HepG2 (cell line): Measurements from ENCODE around the gene UQCRC1. TPM values are rescaled to one million over a fixed set of nuclear protein-coding genes. Genes with fewer than 3 reads are reported as not detected.

Experiments
- ARNTL ChIP-seq: sonication (generic); formaldehyde crosslinking; IDR thresholded peaks from 2 replicates; pipeline ENCODE4 v1.4.0; 2020; ENCODE audit warnings: mild to moderate bottlenecking, missing genetic modification reagents
- CREM ChIP-seq, 2 experiments: sonication (generic) in 1 of 2; formaldehyde crosslinking in 1 of 2; IDR thresholded peaks; 2 replicates each; pipeline versions ENCODE4 v1.4.0 to v1.6.1; 2016 to 2020; ENCODE audit warnings: antibody characterized with exemption in 1 of 2, mild to moderate bottlenecking in 1 of 2, missing genetic modification reagents in 1 of 2
- ESRRA ChIP-seq: sonication (generic); formaldehyde crosslinking; IDR thresholded peaks from 2 replicates; pipeline ENCODE4 v1.5.1; 2020; ENCODE audit warnings: mild to moderate bottlenecking, low read depth, missing genetic modification reagents
- FOXO1 ChIP-seq: sonication (generic); formaldehyde crosslinking; IDR thresholded peaks from 2 replicates; pipeline ENCODE4 v1.4.0; 2020; ENCODE audit warnings: missing genetic modification reagents
- JUNB ChIP-seq: sonication (generic); formaldehyde crosslinking; IDR thresholded peaks from 2 replicates; pipeline ENCODE4 v1.8.0; 2022; ENCODE audit warnings: missing genetic modification reagents, mild to moderate bottlenecking, borderline replicate concordance
- MXI1 ChIP-seq: IDR thresholded peaks from 3 replicates; pipeline ENCODE4 v1.6.1; 2012; ENCODE audit warnings: low read depth, low read length, inconsistent platforms, borderline replicate concordance
- NCOR1 ChIP-seq: fragments of 200-600 bp; sonication (generic); IDR thresholded peaks from 2 replicates; pipeline ENCODE4 v1.7.0; 2017; ENCODE audit warnings: antibody characterized with exemption, low read length, borderline replicate concordance
- PAWR ChIP-seq: sonication (generic); formaldehyde crosslinking; IDR thresholded peaks from 2 replicates; pipeline ENCODE4 v1.4.0; 2020; ENCODE audit warnings: missing genetic modification reagents, mild to moderate bottlenecking, borderline replicate concordance
- PHF8 ChIP-seq: sonication (generic); formaldehyde crosslinking; IDR thresholded peaks from 2 replicates; pipeline ENCODE4 v1.5.0; 2020; ENCODE audit warnings: missing genetic modification reagents
- RELA ChIP-seq: sonication (generic); formaldehyde crosslinking; IDR thresholded peaks from 2 replicates; pipeline ENCODE4 v1.4.0; 2020; ENCODE audit warnings: missing genetic modification reagents
- SKIL ChIP-seq: sonication (generic); formaldehyde crosslinking; IDR thresholded peaks from 2 replicates; pipeline ENCODE4 v1.8.0; 2022; ENCODE audit warnings: missing genetic modification reagents, mild to moderate bottlenecking, moderate library complexity, borderline replicate concordance
- SMAD1 ChIP-seq: sonication (generic); formaldehyde crosslinking; IDR thresholded peaks from 2 replicates; pipeline ENCODE4 v1.4.0; 2020; ENCODE audit warnings: missing genetic modification reagents, low read depth, mild to moderate bottlenecking, borderline replicate concordance
- TCF12 ChIP-seq, 2 experiments: fragments of 450-650 bp in 1 of 2; sonication (generic) in 1 of 2; formaldehyde crosslinking in 1 of 2; IDR thresholded peaks; 2 replicates each; pipeline versions ENCODE4 v1.6.1 to v1.8.0; 2017 to 2022; ENCODE audit warnings: antibody characterized with exemption in 1 of 2, mild to moderate bottlenecking in 1 of 2, missing genetic modification reagents in 1 of 2, moderate library complexity in 1 of 2
- TEAD2 ChIP-seq: sonication (generic); formaldehyde crosslinking; IDR thresholded peaks from 2 replicates; pipeline ENCODE4 v1.9.0; 2021; ENCODE audit warnings: missing genetic modification reagents
- ZFP90 ChIP-seq: sonication (generic); formaldehyde crosslinking; IDR thresholded peaks from 2 replicates; pipeline ENCODE4 v1.8.0; 2022; ENCODE audit warnings: missing genetic modification reagents, mild to moderate bottlenecking, inconsistent platforms, borderline replicate concordance
- ZIK1 ChIP-seq: sonication (generic); formaldehyde crosslinking; IDR thresholded peaks from 2 replicates; pipeline ENCODE4 v1.5.0; 2020; ENCODE audit warnings: mild to moderate bottlenecking, low read depth, missing genetic modification reagents, borderline replicate concordance
- ZNF230 ChIP-seq: sonication (generic); formaldehyde crosslinking; IDR thresholded peaks from 2 replicates; pipeline ENCODE4 v1.4.0; 2020; ENCODE audit warnings: mild to moderate bottlenecking, missing genetic modification reagents
- ZSCAN12 ChIP-seq: sonication (generic); formaldehyde crosslinking; IDR thresholded peaks from 2 replicates; pipeline ENCODE4 v1.9.0; 2021; ENCODE audit warnings: mild to moderate bottlenecking, missing genetic modification reagents
- ZSCAN31 ChIP-seq: sonication (generic); formaldehyde crosslinking; IDR thresholded peaks from 2 replicates; pipeline ENCODE4 v1.5.0; 2020; ENCODE audit warnings: low read depth, mild to moderate bottlenecking, missing genetic modification reagents
- polyA plus RNA-seq, 8 experiments: library from polyadenylated mRNA; depleted of rRNA in 3 of 8; stranded (reverse) in 7 of 8; unstranded in 1 of 8; fragments of >200 nt; fragmentation: Illumina TruSeq in 4 of 8; extraction: Trizol in 4 of 8; gene quantifications; 2 replicates each; pipeline versions ENCODE4 v1.2.1 to v1.2.3, GENCODE V29; 2011 to 2016; ENCODE audit warnings: low read depth in 4 of 8, missing spikeins in 1 of 8, mixed read lengths in 1 of 8; ENCODE audit not compliant: insufficient read depth in 1 of 8
- total RNA-seq, 5 experiments: library from RNA; depleted of rRNA; stranded (reverse); fragments of >200 nt; fragmentation: Illumina TruSeq; extraction: Trizol; gene quantifications; 2 replicates each; pipeline ENCODE4 v1.2.3, GENCODE V29; 2016; ENCODE audit warnings: low read depth in 1 of 5
- TF ChIP-seq, protein P1 (sequence below): sonication (generic); formaldehyde crosslinking; conservative IDR thresholded peaks from 2 replicates; pipeline ENCODE4 v1.8.0; 2022; ENCODE audit warnings: missing genetic modification reagents
- TF ChIP-seq, protein P2 (sequence below): sonication (generic); formaldehyde crosslinking; IDR thresholded peaks from 2 replicates; pipeline ENCODE4 v1.8.1; 2023; ENCODE audit warnings: mild to moderate bottlenecking, missing genetic modification reagents, borderline replicate concordance
- TF ChIP-seq, protein P3 (sequence below): sonication (generic); formaldehyde crosslinking; conservative IDR thresholded peaks from 2 replicates; pipeline ENCODE4 v1.8.1; 2023; ENCODE audit warnings: missing genetic modification reagents

UQCRC1 gene
- total and polyA plus RNA-seq, 2 of the 13 experiments (the other 11 are each of a cell fraction or from before 2014, with no cell fraction given) = 316 to 680 TPM

DNA sequence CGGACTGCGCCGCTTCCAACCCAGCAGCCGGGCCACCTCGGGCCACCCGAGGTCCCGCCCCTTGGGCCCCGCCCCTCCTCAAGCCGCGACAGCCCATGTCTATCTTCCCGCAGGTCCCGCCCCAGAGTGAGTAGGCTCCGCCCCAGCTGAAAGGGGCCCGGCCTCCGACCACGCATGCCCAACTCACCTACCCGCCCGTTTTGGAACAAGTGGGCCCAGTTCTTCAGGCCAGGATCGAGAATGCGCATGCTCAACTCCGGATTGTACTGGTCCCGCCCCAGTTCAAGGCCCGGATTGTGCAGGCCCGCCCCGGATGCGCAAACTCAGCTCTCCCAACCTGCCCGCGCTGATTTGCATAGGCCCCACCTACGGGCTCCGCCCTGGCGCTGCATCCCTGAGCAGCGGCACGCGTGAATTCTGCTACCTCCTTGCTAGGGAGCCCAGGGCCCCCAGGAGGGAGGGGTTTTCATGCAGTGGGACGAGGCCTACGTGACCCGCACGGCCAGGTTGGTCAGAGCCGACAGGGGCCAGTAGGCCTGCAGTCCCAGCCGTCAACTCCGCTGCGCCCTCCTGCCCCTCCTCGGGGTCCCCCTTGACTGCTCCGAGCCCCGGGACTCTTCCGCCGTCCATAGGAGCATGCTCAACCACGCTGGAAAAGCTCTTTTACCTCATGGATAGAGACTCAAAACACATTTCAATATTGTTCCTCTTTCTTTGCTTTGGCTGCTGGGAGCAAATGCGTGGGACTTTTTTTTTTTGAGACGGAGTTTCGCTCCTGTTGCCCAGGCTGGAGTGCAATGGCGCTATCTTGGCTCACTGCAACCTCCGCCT, 52.4 kb downstream of the UQCRC1 start, which contains the start of gene PFKFB4 (continued):
- TF ChIP-seq, protein P1, sequence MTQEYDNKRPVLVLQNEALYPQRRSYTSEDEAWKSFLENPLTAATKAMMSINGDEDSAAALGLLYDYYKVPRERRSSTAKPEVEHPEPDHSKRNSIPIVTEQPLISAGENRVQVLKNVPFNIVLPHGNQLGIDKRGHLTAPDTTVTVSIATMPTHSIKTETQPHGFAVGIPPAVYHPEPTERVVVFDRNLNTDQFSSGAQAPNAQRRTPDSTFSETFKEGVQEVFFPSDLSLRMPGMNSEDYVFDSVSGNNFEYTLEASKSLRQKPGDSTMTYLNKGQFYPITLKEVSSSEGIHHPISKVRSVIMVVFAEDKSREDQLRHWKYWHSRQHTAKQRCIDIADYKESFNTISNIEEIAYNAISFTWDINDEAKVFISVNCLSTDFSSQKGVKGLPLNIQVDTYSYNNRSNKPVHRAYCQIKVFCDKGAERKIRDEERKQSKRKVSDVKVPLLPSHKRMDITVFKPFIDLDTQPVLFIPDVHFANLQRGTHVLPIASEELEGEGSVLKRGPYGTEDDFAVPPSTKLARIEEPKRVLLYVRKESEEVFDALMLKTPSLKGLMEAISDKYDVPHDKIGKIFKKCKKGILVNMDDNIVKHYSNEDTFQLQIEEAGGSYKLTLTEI (CRISPR knock-in tag) = no peak
- TF ChIP-seq ZSCAN31 (peak; percentile 96), SMAD1 (CRISPR knock-in tag) (no peak), FOXO1 (CRISPR knock-in tag) (peak; percentile 76), TCF12 (IDR thresholded peaks at IDR 0.05) (no peak), TCF12 (CRISPR knock-in tag; IDR thresholded peaks at IDR 0.05) (no peak), CREM (IDR thresholded peaks at IDR 0.05) (peak; percentile 67), CREM (CRISPR knock-in tag; IDR thresholded peaks at IDR 0.05) (no peak), ZNF230 (CRISPR knock-in tag) (peak; percentile 66; the same call in 1 of the 2 replicates), SKIL (peak; percentile 70; the same call in 1 of the 2 replicates), ZSCAN12 (0 out of 2 replicates have a peak, but pooled peaks have one; percentile 7), NCOR1 (no peak; the same call in 1 of the 2 replicates), PAWR (no peak), ZIK1 (CRISPR knock-in tag) (0 out of 2 replicates have a peak, but pooled peaks have one; percentile 56), PHF8 (CRISPR knock-in tag) (peak; percentile 62; the same call in 1 of the 2 replicates), TEAD2 (no peak), JUNB (CRISPR knock-in tag) (no peak), ARNTL (CRISPR knock-in tag) (peak; percentile 88), MXI1 (peak; percentile 92; the same call in 2 of the 3 replicates), RELA (CRISPR knock-in tag) (0 out of 2 replicates have a peak, but pooled peaks have one; percentile 45), ZFP90 (CRISPR knock-in tag) (no peak; the same call in 1 of the 2 replicates), ESRRA (CRISPR knock-in tag) (no peak)
- TF ChIP-seq, protein P2, sequence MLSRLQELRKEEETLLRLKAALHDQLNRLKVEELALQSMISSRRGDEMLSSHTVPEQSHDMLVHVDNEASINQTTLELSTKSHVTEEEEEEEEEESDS (CRISPR knock-in tag) = no peak
- TF ChIP-seq, protein P3, sequence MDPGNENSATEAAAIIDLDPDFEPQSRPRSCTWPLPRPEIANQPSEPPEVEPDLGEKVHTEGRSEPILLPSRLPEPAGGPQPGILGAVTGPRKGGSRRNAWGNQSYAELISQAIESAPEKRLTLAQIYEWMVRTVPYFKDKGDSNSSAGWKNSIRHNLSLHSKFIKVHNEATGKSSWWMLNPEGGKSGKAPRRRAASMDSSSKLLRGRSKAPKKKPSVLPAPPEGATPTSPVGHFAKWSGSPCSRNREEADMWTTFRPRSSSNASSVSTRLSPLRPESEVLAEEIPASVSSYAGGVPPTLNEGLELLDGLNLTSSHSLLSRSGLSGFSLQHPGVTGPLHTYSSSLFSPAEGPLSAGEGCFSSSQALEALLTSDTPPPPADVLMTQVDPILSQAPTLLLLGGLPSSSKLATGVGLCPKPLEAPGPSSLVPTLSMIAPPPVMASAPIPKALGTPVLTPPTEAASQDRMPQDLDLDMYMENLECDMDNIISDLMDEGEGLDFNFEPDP (CRISPR knock-in tag) = no peak
